ENCODE data around the gene SPEN.
"Not testable (repeated sequence)": the region's sequence is repeated elsewhere in the genome, so short reads cannot be mapped to it uniquely, and the experiment has no call there.

SPEN gene

GRCh38 chr1:15835205-15835740, 12.2 kb upstream of the SPEN start:
- DNase-seq = peak; percentile 53

- DNase-seq = peak; percentile 100
These were observed 11.6 kb upstream of the SPEN start for GRCh38 chr1:15835741-15836510.

GRCh38 chr1:15836511-15836771, 11.1 kb upstream of the SPEN start:
- not testable (repeated sequence) for DNase-seq

GRCh38 chr1:15836772-15837669, 10.5 kb upstream of the SPEN start:
- peak; percentile 24 for DNase-seq

GRCh38 chr1:15837931-15838330, 9.6 kb upstream of the SPEN start:
- no peak for DNase-seq

GRCh38 chr1:15838721-15839120, 8.8 kb upstream of the SPEN start:
- DNase-seq = no peak

- no peak for DNase-seq
These were observed 3.5 kb upstream of the SPEN start for GRCh38 chr1:15843826-15844572.

GRCh38 chr1:15846056-15846455, 1.5 kb upstream of the SPEN start:
- not testable (repeated sequence) for DNase-seq

GRCh38 chr1:15847893-15848142, 311 bp downstream of the SPEN start:
- no peak for DNase-seq

GRCh38 chr1:15848143-15848928, 829 bp downstream of the SPEN start:
- DNase-seq = peak; percentile 60

- DNase-seq = peak; percentile 68
These were observed 1.6 kb downstream of the SPEN start for GRCh38 chr1:15848929-15849774.

GRCh38 chr1:15849775-15850324, 2.3 kb downstream of the SPEN start:
- DNase-seq = peak; percentile 23

GRCh38 chr1:15850471-15851001, 3.0 kb downstream of the SPEN start:
- DNase-seq = no peak

GRCh38 chr1:15851210-15852035, 3.9 kb downstream of the SPEN start:
- no peak for DNase-seq

- DNase-seq = no peak
These were observed 4.7 kb downstream of the SPEN start for GRCh38 chr1:15852036-15852827.

- DNase-seq = no peak
These were observed 5.4 kb downstream of the SPEN start for GRCh38 chr1:15852828-15853302.

- DNase-seq = no peak
These were observed 9.4 kb downstream of the SPEN start for GRCh38 chr1:15856888-15857287.

GRCh38 chr1:15858069-15858670, 10.7 kb downstream of the SPEN start:
- DNase-seq = no peak

Data from CD4-positive, alpha-beta T cell treated with Interleukin-6 for 4 hours (primary cell).